Glutamatergic neuron (in vitro differentiated cells): Measurements from ENCODE around the gene GPHB5. TPM values are rescaled to one million over a fixed set of nuclear protein-coding genes. Genes with fewer than 3 reads are reported as not detected.

ENCODE experiments used
- DNase-seq: peaks from one replicate; pipeline ENCODE4 v3.0.0; 2022
- H3K27ac Mint-ChIP-seq: one replicate; pipeline ENCODE4 v1.8.0; 2020; ENCODE audit warnings: mild to moderate bottlenecking, mixed read lengths, inconsistent platforms; ENCODE audit not compliant: unreplicated experiment
- H3K27me3 Mint-ChIP-seq: one replicate; pipeline ENCODE4 v1.8.0; 2020; ENCODE audit warnings: mild to moderate bottlenecking, moderate library complexity, mixed read lengths, inconsistent platforms; ENCODE audit not compliant: unreplicated experiment
- H3K36me3 Mint-ChIP-seq: one replicate; pipeline ENCODE4 v1.8.0; 2020; ENCODE audit warnings: mild to moderate bottlenecking, mixed read lengths, inconsistent platforms; ENCODE audit not compliant: unreplicated experiment
- H3K4me1 Mint-ChIP-seq: one replicate; pipeline ENCODE4 v1.8.0; 2020; ENCODE audit warnings: mild to moderate bottlenecking, low read depth, mixed read lengths, inconsistent platforms; ENCODE audit not compliant: unreplicated experiment
- H3K4me3 Mint-ChIP-seq: one replicate; pipeline ENCODE4 v1.8.0; 2020; ENCODE audit warnings: mild to moderate bottlenecking, mixed read lengths, inconsistent platforms; ENCODE audit not compliant: unreplicated experiment
- H3K9me3 Mint-ChIP-seq: one replicate; pipeline ENCODE4 v1.8.0; 2020; ENCODE audit warnings: mild to moderate bottlenecking, moderate library complexity, mixed read lengths, inconsistent platforms; ENCODE audit not compliant: unreplicated experiment
- total RNA-seq: library from RNA; stranded (reverse); fragmentation: NEBNext Ultra II Directional; extraction: Animal tissue kit (Norgen Biotek cat#: 25700); gene quantifications from one replicate; pipeline ENCODE4 v1.2.1, GENCODE V29; 2021; ENCODE audit not compliant: unreplicated experiment
- TF ChIP-seq, protein P1 (sequence below): fragments of 200-600 bp; sonication (generic); IDR thresholded peaks from one replicate; pipeline ENCODE4 v1.5.0; 2021; ENCODE audit not compliant: partially characterized antibody, unreplicated experiment

The GPHB5 gene
- total RNA-seq, 1 donor from 2014 or later, result not detected

GRCh38 chr14:63345826-63346225, 27.1 kb upstream of the GPHB5 start:
- Mint-ChIP-seq H3K4me3 (no peak overlapping the region), H3K36me3 (no peaks in the 10 kb centered on the region), H3K9me3 (no peaks in the 10 kb centered on the region), H3K4me1 (peaks cover 3% of the 10 kb centered on the region), H3K27me3 (no peaks in the 10 kb centered on the region), H3K27ac (no peak overlapping the region)
- no peak for DNase-seq
- TF ChIP-seq, protein P1, sequence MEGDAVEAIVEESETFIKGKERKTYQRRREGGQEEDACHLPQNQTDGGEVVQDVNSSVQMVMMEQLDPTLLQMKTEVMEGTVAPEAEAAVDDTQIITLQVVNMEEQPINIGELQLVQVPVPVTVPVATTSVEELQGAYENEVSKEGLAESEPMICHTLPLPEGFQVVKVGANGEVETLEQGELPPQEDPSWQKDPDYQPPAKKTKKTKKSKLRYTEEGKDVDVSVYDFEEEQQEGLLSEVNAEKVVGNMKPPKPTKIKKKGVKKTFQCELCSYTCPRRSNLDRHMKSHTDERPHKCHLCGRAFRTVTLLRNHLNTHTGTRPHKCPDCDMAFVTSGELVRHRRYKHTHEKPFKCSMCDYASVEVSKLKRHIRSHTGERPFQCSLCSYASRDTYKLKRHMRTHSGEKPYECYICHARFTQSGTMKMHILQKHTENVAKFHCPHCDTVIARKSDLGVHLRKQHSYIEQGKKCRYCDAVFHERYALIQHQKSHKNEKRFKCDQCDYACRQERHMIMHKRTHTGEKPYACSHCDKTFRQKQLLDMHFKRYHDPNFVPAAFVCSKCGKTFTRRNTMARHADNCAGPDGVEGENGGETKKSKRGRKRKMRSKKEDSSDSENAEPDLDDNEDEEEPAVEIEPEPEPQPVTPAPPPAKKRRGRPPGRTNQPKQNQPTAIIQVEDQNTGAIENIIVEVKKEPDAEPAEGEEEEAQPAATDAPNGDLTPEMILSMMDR, result no peak

DNA sequence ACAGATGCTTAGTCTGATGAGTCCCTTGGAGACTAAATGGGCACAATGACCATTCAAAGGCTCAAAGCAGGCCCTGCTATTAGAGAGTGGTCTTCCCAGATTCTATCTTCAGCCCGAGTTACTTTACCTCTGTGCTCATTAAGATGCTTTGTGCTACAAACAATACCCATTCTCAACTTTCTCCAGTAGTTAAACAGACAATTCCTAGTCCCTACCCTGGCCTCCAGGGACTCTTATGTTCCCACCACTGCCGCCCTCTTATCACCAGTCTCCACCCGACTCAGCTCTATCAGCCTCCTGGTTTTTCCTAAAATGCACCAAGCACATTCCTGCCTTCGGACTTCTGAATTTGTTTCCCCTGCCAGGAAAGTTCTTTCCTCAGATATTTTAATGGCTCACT, 25.6 kb upstream of the GPHB5 start:
- Mint-ChIP-seq H3K4me3 (no peak overlapping the region), H3K36me3 (peaks cover 4% of the 10 kb centered on the region), H3K4me1 (peaks cover 3% of the 10 kb centered on the region), H3K27me3 (no peaks in the 10 kb centered on the region), H3K9me3 (no peaks in the 10 kb centered on the region), H3K27ac (no peak overlapping the region)
- DNase-seq, result no peak
- TF ChIP-seq, protein P1, result no peak

GRCh38 chr14:63343878-63344277, 25.1 kb upstream of the GPHB5 start:
- H3K9me3 Mint-ChIP-seq, result no peaks in the 10 kb centered on the region
- no peaks in the 10 kb centered on the region for H3K27me3 Mint-ChIP-seq
- H3K4me1 Mint-ChIP-seq, result peaks cover 3% of the 10 kb centered on the region
- TF ChIP-seq, protein P1, result no peak
- no peak for DNase-seq
- H3K4me3 Mint-ChIP-seq, result no peak overlapping the region
- H3K27ac Mint-ChIP-seq, result no peak overlapping the region
- peaks cover 4% of the 10 kb centered on the region for H3K36me3 Mint-ChIP-seq

GRCh38 chr14:63342371-63342770, 23.6 kb upstream of the GPHB5 start:
- peaks cover 4% of the 10 kb centered on the region for H3K36me3 Mint-ChIP-seq
- no peak for DNase-seq
- TF ChIP-seq, protein P1, result no peak
- no peak overlapping the region for H3K4me3 Mint-ChIP-seq
- peaks cover 3% of the 10 kb centered on the region for H3K4me1 Mint-ChIP-seq
- no peaks in the 10 kb centered on the region for H3K27me3 Mint-ChIP-seq
- H3K27ac Mint-ChIP-seq, result no peak overlapping the region
- peaks cover 1% of the 10 kb centered on the region for H3K9me3 Mint-ChIP-seq

- TF ChIP-seq, protein P1, result no peak
- H3K9me3 Mint-ChIP-seq, result no peaks in the 10 kb centered on the region
- H3K36me3 Mint-ChIP-seq, result no peaks in the 10 kb centered on the region
- no peaks in the 10 kb centered on the region for H3K4me1 Mint-ChIP-seq
- no peak overlapping the region for H3K27ac Mint-ChIP-seq
- DNase-seq, result no peak
- no peaks in the 10 kb centered on the region for H3K27me3 Mint-ChIP-seq
- no peak overlapping the region for H3K4me3 Mint-ChIP-seq
These were observed 10.3 kb upstream of the GPHB5 start for GRCh38 chr14:63328787-63329737.
